ENCODE measurements around the gene HOOK2. TPM values are rescaled to one million over a fixed set of nuclear protein-coding genes. Genes with fewer than 3 reads are reported as not detected.

Gene HOOK2
- total and polyA plus RNA-seq, 9 of the 15 experiments (the other 6 are each of a cell fraction or from before 2014, with no cell fraction given): 1.3 to 17.2 (median 9.9) TPM

GRCh38 chr19:12782424-12783290, 7.3 kb upstream of the HOOK2 start (continued):
- no peak for TF ChIP-seq NELFE (IDR thresholded peaks at IDR 0.05; ENCODE audit: insufficient read depth, insufficient read length)
- peak; percentile 74; the same call in 1 of the 2 replicates for TF ChIP-seq E2F1 (CRISPR knock-in tag; IDR thresholded peaks at IDR 0.05)
- TF ChIP-seq CHD2 (IDR thresholded peaks at IDR 0.05; ENCODE audit: low read depth, low read length): peak; percentile 38; the same call in 1 of the 2 replicates
- TF ChIP-seq TCF7 (IDR thresholded peaks at IDR 0.05; ENCODE audit: borderline replicate concordance): no peak
- TF ChIP-seq, protein P1, sequence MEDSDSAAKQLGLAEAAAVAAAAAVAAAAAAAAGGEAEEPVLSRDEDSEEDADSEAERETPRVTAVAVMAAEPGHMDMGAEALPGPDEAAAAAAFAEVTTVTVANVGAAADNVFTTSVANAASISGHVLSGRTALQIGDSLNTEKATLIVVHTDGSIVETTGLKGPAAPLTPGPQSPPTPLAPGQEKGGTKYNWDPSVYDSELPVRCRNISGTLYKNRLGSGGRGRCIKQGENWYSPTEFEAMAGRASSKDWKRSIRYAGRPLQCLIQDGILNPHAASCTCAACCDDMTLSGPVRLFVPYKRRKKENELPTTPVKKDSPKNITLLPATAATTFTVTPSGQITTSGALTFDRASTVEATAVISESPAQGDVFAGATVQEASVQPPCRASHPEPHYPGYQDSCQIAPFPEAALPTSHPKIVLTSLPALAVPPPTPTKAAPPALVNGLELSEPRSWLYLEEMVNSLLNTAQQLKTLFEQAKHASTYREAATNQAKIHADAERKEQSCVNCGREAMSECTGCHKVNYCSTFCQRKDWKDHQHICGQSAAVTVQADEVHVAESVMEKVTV (CRISPR knock-in tag; IDR thresholded peaks at IDR 0.05): no peak
- 0 out of 2 replicates have a peak, but pooled peaks have one; percentile 36 for TF ChIP-seq SIN3B (IDR thresholded peaks at IDR 0.05; ENCODE audit: low read depth)
- peak; percentile 83 to 93 for TF ChIP-seq MNT (conservative IDR thresholded peaks at IDR 0.05)
- TF ChIP-seq, protein P2, sequence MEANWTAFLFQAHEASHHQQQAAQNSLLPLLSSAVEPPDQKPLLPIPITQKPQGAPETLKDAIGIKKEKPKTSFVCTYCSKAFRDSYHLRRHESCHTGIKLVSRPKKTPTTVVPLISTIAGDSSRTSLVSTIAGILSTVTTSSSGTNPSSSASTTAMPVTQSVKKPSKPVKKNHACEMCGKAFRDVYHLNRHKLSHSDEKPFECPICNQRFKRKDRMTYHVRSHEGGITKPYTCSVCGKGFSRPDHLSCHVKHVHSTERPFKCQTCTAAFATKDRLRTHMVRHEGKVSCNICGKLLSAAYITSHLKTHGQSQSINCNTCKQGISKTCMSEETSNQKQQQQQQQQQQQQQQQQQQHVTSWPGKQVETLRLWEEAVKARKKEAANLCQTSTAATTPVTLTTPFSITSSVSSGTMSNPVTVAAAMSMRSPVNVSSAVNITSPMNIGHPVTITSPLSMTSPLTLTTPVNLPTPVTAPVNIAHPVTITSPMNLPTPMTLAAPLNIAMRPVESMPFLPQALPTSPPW (CRISPR knock-in tag; IDR thresholded peaks at IDR 0.05): peak; percentile 99
- TF ChIP-seq, protein P3, sequence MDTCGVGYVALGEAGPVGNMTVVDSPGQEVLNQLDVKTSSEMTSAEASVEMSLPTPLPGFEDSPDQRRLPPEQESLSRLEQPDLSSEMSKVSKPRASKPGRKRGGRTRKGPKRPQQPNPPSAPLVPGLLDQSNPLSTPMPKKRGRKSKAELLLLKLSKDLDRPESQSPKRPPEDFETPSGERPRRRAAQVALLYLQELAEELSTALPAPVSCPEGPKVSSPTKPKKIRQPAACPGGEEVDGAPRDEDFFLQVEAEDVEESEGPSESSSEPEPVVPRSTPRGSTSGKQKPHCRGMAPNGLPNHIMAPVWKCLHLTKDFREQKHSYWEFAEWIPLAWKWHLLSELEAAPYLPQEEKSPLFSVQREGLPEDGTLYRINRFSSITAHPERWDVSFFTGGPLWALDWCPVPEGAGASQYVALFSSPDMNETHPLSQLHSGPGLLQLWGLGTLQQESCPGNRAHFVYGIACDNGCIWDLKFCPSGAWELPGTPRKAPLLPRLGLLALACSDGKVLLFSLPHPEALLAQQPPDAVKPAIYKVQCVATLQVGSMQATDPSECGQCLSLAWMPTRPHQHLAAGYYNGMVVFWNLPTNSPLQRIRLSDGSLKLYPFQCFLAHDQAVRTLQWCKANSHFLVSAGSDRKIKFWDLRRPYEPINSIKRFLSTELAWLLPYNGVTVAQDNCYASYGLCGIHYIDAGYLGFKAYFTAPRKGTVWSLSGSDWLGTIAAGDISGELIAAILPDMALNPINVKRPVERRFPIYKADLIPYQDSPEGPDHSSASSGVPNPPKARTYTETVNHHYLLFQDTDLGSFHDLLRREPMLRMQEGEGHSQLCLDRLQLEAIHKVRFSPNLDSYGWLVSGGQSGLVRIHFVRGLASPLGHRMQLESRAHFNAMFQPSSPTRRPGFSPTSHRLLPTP (IDR thresholded peaks at IDR 0.05; ENCODE audit: borderline replicate concordance, extremely low read depth, insufficient read length): no peak
- peak; percentile 71; the same call in 1 of the 2 replicates for TF ChIP-seq NKRF (IDR thresholded peaks at IDR 0.05; ENCODE audit: borderline replicate concordance)
- 0 out of 2 replicates have a peak, but pooled peaks have one; percentile 19 for TF ChIP-seq NBN (IDR thresholded peaks at IDR 0.05; ENCODE audit: low read depth)
- no peak for TF ChIP-seq FOS (IDR thresholded peaks at IDR 0.05; ENCODE audit: extremely low read depth, insufficient read length)
- TF ChIP-seq GABPB1 (CRISPR knock-in tag; IDR thresholded peaks at IDR 0.05): peak; percentile 71
